OCI-LY7 (cell line): ENCODE results near the gene GOLGA8J. TPM values are rescaled to one million over a fixed set of nuclear protein-coding genes. Genes with fewer than 3 reads are reported as not detected.
"Not testable (repeated sequence)": the region's sequence is repeated elsewhere in the genome, so short reads cannot be mapped to it uniquely, and the experiment has no call there.

Experiments used
- BruUV-seq: library from RNA; stranded (reverse); fragments of 400-500 nt; replicated peaks from 2 replicates; lab custom pipeline; 2021; lab: Mats Ljungman, UMichigan
- CTCF ChIA-PET: fragments of 300-600 bp; sonication (Branson Sonifier 250); formaldehyde crosslinking; loops from one replicate; lab custom pipeline; 2022; ENCODE audit warnings: antibody characterized with exemption; ENCODE audit not compliant: unreplicated experiment; lab: Charles Lee
- POLR2A ChIA-PET: fragments of 300-600 bp; sonication (Branson Sonifier 250); formaldehyde crosslinking; loops from one replicate; lab custom pipeline; 2022; ENCODE audit warnings: antibody characterized with exemption; lab: Charles Lee
- DNase-seq: peaks from one replicate; pipeline ENCODE4 v3.0.0-alpha.2; 2015; ENCODE audit warnings: low spot score
- H2AFZ ChIP-seq: fragments of 200-600 bp; sonication (generic), shearing (Covaris generic); 2 replicates; pipeline ENCODE4 v1.6.1; 2014; ENCODE audit warnings: mild to moderate bottlenecking, antibody characterized with exemption, low read length, moderate library complexity
- H3K27ac ChIP-seq: fragments of 200-600 bp; sonication (generic); 2 replicates; pipeline ENCODE4 v1.5.1; 2014; ENCODE audit warnings: mixed run types, low read depth, mild to moderate bottlenecking, moderate library complexity, low read length, inconsistent platforms; ENCODE audit not compliant: poor library complexity, severe bottlenecking
- H3K36me3 ChIP-seq: fragments of 200-600 bp; sonication (generic); 2 replicates; pipeline ENCODE4 v1.6.1; 2014; ENCODE audit warnings: mild to moderate bottlenecking, antibody characterized with exemption, low read length, moderate library complexity, mixed read lengths; ENCODE audit not compliant: insufficient read depth
- H3K4me1 ChIP-seq: fragments of 200-600 bp; sonication (generic); 2 replicates; pipeline ENCODE4 v1.5.1; 2014; ENCODE audit warnings: mild to moderate bottlenecking, low read length; ENCODE audit not compliant: insufficient read depth, poor library complexity, severe bottlenecking
- H3K4me2 ChIP-seq: fragments of 200-600 bp; sonication (generic); 2 replicates; pipeline ENCODE4 v1.6.1; 2014; ENCODE audit warnings: mild to moderate bottlenecking, low read length
- H3K4me3 ChIP-seq: fragments of 200-600 bp; sonication (generic); 2 replicates; pipeline ENCODE4 v1.5.1; 2014; ENCODE audit warnings: mild to moderate bottlenecking, low read depth, low read length; ENCODE audit not compliant: poor library complexity, severe bottlenecking
- H3K79me2 ChIP-seq: fragments of 200-600 bp; sonication (generic); 2 replicates; pipeline ENCODE4 v1.6.1; 2016; ENCODE audit warnings: low read depth, mild to moderate bottlenecking, low read length, moderate library complexity, mixed read lengths; ENCODE audit not compliant: insufficient read depth
- H3K9me2 ChIP-seq: fragments of 200-600 bp; sonication (generic); 2 replicates; pipeline ENCODE4 v1.6.1; 2016; ENCODE audit warnings: mild to moderate bottlenecking, low read length, mixed read lengths; ENCODE audit not compliant: insufficient read depth
- H3K9me3 ChIP-seq: fragments of 200-600 bp; sonication (generic); 2 replicates; pipeline ENCODE4 v1.6.1; 2014; ENCODE audit warnings: mild to moderate bottlenecking, mixed run types, low read length, mixed read lengths
- H4K20me1 ChIP-seq: fragments of 200-600 bp; sonication (generic); 2 replicates; pipeline ENCODE4 v1.6.1; 2014; ENCODE audit warnings: mild to moderate bottlenecking, antibody characterized with exemption, low read length, moderate library complexity, mixed read lengths; ENCODE audit not compliant: insufficient read depth
- EZH2phosphoT487 ChIP-seq: fragments of 200-600 bp; sonication (generic); IDR thresholded peaks from 2 replicates; pipeline ENCODE4 v1.6.1; 2018; ENCODE audit warnings: low read depth, borderline replicate concordance, mild to moderate bottlenecking, mixed run types, antibody characterized with exemption, low read length, moderate library complexity, mixed read lengths
- intact Hi-C: fragments of 100-400 bp; cut with micrococcal nuclease; formaldehyde crosslinking; loops from one replicate; pipeline ENCODE4 v1.10.0; 2022; ENCODE audit not compliant: unreplicated experiment
- total RNA-seq, 2 experiments: library from RNA; depleted of rRNA in 1 of 2; stranded (reverse); fragments of >200 nt in 1 of 2; shearing (Covaris generic) in 1 of 2; gene quantifications; 2 replicates each; pipeline ENCODE4 v1.2.3, GENCODE V29; 2014 to 2022
- TF ChIP-seq, protein P1 (sequence below): fragments of 200-600 bp; sonication (generic); conservative IDR thresholded peaks from 2 replicates; pipeline ENCODE4 v1.5.1; 2014; ENCODE audit warnings: mild to moderate bottlenecking, antibody characterized with exemption, low read length, moderate library complexity, mixed read lengths

Gene GOLGA8J
- total RNA-seq, 2 experiments from 2014 or later: not detected

- H3K4me1 ChIP-seq, BruUV-seq, H3K9me2 ChIP-seq, intact Hi-C loops, H3K4me2 ChIP-seq, H3K79me2 ChIP-seq, H3K4me3 ChIP-seq, POLR2A ChIA-PET, H3K27ac ChIP-seq, H3K9me3 ChIP-seq, DNase-seq, CTCF ChIA-PET, H2AFZ ChIP-seq, H4K20me1 ChIP-seq, H3K36me3 ChIP-seq: not testable (repeated sequence)
These were observed 37.3 kb upstream of the GOLGA8J start for GRCh38 chr15:30045248-30046041.

GRCh38 chr15:30046430-30046829 is 36.3 kb upstream of the GOLGA8J start:
- no peak overlapping the region for H3K4me3 ChIP-seq
- H3K9me3 ChIP-seq: no peaks in the 10 kb centered on the region
- no peak overlapping the region for H2AFZ ChIP-seq
- CTCF ChIA-PET: no interaction called here
- no peaks in the 10 kb centered on the region for H3K4me1 ChIP-seq
- DNase-seq: no peak
- H3K27ac ChIP-seq: no peak overlapping the region
- no peak overlapping the region for H3K4me2 ChIP-seq
- H4K20me1 ChIP-seq: no peaks in the 10 kb centered on the region
- no peaks in the 10 kb centered on the region for H3K36me3 ChIP-seq
- no peaks in the 10 kb centered on the region for H3K9me2 ChIP-seq
- TF ChIP-seq, protein P1, sequence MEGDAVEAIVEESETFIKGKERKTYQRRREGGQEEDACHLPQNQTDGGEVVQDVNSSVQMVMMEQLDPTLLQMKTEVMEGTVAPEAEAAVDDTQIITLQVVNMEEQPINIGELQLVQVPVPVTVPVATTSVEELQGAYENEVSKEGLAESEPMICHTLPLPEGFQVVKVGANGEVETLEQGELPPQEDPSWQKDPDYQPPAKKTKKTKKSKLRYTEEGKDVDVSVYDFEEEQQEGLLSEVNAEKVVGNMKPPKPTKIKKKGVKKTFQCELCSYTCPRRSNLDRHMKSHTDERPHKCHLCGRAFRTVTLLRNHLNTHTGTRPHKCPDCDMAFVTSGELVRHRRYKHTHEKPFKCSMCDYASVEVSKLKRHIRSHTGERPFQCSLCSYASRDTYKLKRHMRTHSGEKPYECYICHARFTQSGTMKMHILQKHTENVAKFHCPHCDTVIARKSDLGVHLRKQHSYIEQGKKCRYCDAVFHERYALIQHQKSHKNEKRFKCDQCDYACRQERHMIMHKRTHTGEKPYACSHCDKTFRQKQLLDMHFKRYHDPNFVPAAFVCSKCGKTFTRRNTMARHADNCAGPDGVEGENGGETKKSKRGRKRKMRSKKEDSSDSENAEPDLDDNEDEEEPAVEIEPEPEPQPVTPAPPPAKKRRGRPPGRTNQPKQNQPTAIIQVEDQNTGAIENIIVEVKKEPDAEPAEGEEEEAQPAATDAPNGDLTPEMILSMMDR: no peak
- no peak for TF ChIP-seq EZH2phosphoT487
- intact Hi-C loops: no loop called here
- H3K79me2 ChIP-seq: no peaks in the 10 kb centered on the region
- BruUV-seq: no TSS peak
- POLR2A ChIA-PET: no interaction called here

- TF ChIP-seq, protein P1: no peak
- no peak for TF ChIP-seq EZH2phosphoT487
- no peaks in the 10 kb centered on the region for H3K79me2 ChIP-seq
These were observed 27.2 kb upstream of the GOLGA8J start for GRCh38 chr15:30055604-30056003.

More at GRCh38 chr15:30055604-30056003, 27.2 kb upstream of the GOLGA8J start:
- intact Hi-C loops: no loop called here
- no peak overlapping the region for H2AFZ ChIP-seq
- no peaks in the 10 kb centered on the region for H4K20me1 ChIP-seq
- CTCF ChIA-PET: no interaction called here
- no peak overlapping the region for H3K4me3 ChIP-seq
- H3K27ac ChIP-seq: no peak overlapping the region
- POLR2A ChIA-PET: no interaction called here
- no peak for DNase-seq
- H3K36me3 ChIP-seq: no peaks in the 10 kb centered on the region
- no TSS peak for BruUV-seq
- H3K9me2 ChIP-seq: no peaks in the 10 kb centered on the region
- no peak overlapping the region for H3K4me2 ChIP-seq
- H3K4me1 ChIP-seq: no peaks in the 10 kb centered on the region
- no peaks in the 10 kb centered on the region for H3K9me3 ChIP-seq
